ENCODE measurements around the gene PMEPA1. TPM values are rescaled to one million over a fixed set of nuclear protein-coding genes. Genes with fewer than 3 reads are reported as not detected.

PMEPA1 gene
- total RNA-seq, 1 donor from 2014 or later, result 39.9 TPM

- H3K4me3 Mint-ChIP-seq, result no peak overlapping the region
- no peak for DNase-seq (ENCODE audit: low spot score in 2 of 2, unreplicated experiment in 2 of 2)
- no peaks in the 10 kb centered on the region for H3K9me3 Mint-ChIP-seq
- no peaks in the 10 kb centered on the region for H3K27me3 Mint-ChIP-seq (ENCODE audit: low read depth)
- H3K4me1 Mint-ChIP-seq, result peaks cover 30% of the 10 kb centered on the region
- H3K36me3 Mint-ChIP-seq, result peaks cover 10% of the 10 kb centered on the region
- no peak overlapping the region for H3K27ac Mint-ChIP-seq
- no peak for TF ChIP-seq CTCF (IDR thresholded peaks at IDR 0.05; ENCODE audit: unreplicated experiment)
Measured at GRCh38 chr20:57676589-57677583, 32.9 kb downstream of the PMEPA1 start.

DNA sequence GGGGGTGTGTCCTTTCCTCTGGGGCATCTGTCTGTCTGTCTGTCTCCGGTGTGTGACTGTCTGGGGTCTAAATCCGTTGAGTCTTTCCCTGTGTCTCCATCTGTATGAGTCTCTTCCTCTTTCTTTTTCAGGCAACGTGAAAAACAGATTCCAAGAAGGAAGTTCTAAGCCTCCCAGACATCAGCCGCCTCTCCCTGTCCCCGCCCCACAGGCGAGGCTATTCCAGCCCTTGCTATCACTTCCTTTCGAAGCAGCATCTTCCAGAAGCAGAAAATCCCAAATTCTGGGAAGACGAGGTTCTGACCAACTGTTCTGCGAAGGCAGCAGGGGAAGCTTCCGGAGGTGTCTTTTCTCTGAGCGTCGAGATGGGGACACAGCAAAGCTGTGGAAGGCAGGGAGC is 34.0 kb downstream of the PMEPA1 start:
- TF ChIP-seq CTCF (IDR thresholded peaks at IDR 0.05; ENCODE audit: unreplicated experiment), result no peak
- Mint-ChIP-seq H3K4me3 (no peak overlapping the region), H3K27me3 (ENCODE audit: low read depth) (no peaks in the 10 kb centered on the region), H3K27ac (no peak overlapping the region), H3K9me3 (no peaks in the 10 kb centered on the region), H3K36me3 (peaks cover 10% of the 10 kb centered on the region), H3K4me1 (peaks cover 22% of the 10 kb centered on the region)
- no peak for DNase-seq (ENCODE audit: low spot score in 2 of 2, unreplicated experiment in 2 of 2)

- Mint-ChIP-seq H3K27ac (no peak overlapping the region), H3K27me3 (ENCODE audit: low read depth) (no peaks in the 10 kb centered on the region), H3K4me1 (peaks cover 16% of the 10 kb centered on the region), H3K36me3 (peaks cover 2% of the 10 kb centered on the region), H3K9me3 (no peaks in the 10 kb centered on the region), H3K4me3 (no peak overlapping the region)
- no peak for TF ChIP-seq CTCF (IDR thresholded peaks at IDR 0.05; ENCODE audit: unreplicated experiment)
- no peak for DNase-seq (ENCODE audit: low spot score in 2 of 2, unreplicated experiment in 2 of 2)
Measured at GRCh38 chr20:57672953-57673575, 36.8 kb downstream of the PMEPA1 start.

GRCh38 chr20:57672164-57672563 is 37.7 kb downstream of the PMEPA1 start:
- H3K36me3 Mint-ChIP-seq, result no peaks in the 10 kb centered on the region
- H3K4me1 Mint-ChIP-seq, result peaks cover 16% of the 10 kb centered on the region
- H3K27me3 Mint-ChIP-seq (ENCODE audit: low read depth), result no peaks in the 10 kb centered on the region
- TF ChIP-seq CTCF (IDR thresholded peaks at IDR 0.05; ENCODE audit: unreplicated experiment), result no peak
- H3K9me3 Mint-ChIP-seq, result no peaks in the 10 kb centered on the region
- no peak overlapping the region for H3K27ac Mint-ChIP-seq
- no peak for DNase-seq (ENCODE audit: low spot score in 2 of 2, unreplicated experiment in 2 of 2)
- no peak overlapping the region for H3K4me3 Mint-ChIP-seq

- TF ChIP-seq CTCF (IDR thresholded peaks at IDR 0.05; ENCODE audit: unreplicated experiment), result no peak
- H3K27ac Mint-ChIP-seq, result no peak overlapping the region
- H3K4me1 Mint-ChIP-seq, result peaks cover 13% of the 10 kb centered on the region
- H3K9me3 Mint-ChIP-seq, result no peaks in the 10 kb centered on the region
- H3K36me3 Mint-ChIP-seq, result no peaks in the 10 kb centered on the region
- H3K4me3 Mint-ChIP-seq, result no peak overlapping the region
- DNase-seq (ENCODE audit: low spot score in 2 of 2, unreplicated experiment in 2 of 2), result no peak
- no peaks in the 10 kb centered on the region for H3K27me3 Mint-ChIP-seq (ENCODE audit: low read depth)
Measured at GRCh38 chr20:57671662-57672061, 38.2 kb downstream of the PMEPA1 start.
